Effector memory CD8-positive, alpha-beta T cell (primary cell): Measurements from ENCODE around the gene SND1.

ENCODE experiments used
- ATAC-seq: fragments of 150-1000 bp; cut with Tn5 transposase; replicated peaks from 2 replicates; pipeline ENCODE4 v1.10.0; 2021; ENCODE audit warnings: mild to moderate bottlenecking, moderate library complexity
- DNase-seq, 3 experiments: peaks; one replicate each; pipeline ENCODE4 v3.0.0; 2021
- H3K27ac Mint-ChIP-seq, 2 donors: one replicate each; pipeline ENCODE4 v1.8.0; 2022; ENCODE audit warnings: mild to moderate bottlenecking in 2 of 2, mixed read lengths in 2 of 2, moderate library complexity in 2 of 2
- H3K27me3 Mint-ChIP-seq, 2 donors: one replicate each; pipeline ENCODE4 v1.8.0; 2022; ENCODE audit warnings: mixed read lengths in 2 of 2
- H3K36me3 Mint-ChIP-seq: one replicate; pipeline ENCODE4 v1.8.0; 2022; ENCODE audit warnings: mild to moderate bottlenecking, moderate library complexity, mixed read lengths; ENCODE audit not compliant: insufficient read depth
- H3K4me1 Mint-ChIP-seq, 2 donors: one replicate each; pipeline ENCODE4 v1.8.0; 2022; ENCODE audit warnings: low read depth in 2 of 2, mixed read lengths in 2 of 2
- H3K4me3 Mint-ChIP-seq, 2 donors: one replicate each; pipeline ENCODE4 v1.8.0; 2022; ENCODE audit warnings: mild to moderate bottlenecking in 2 of 2, mixed read lengths in 2 of 2, moderate library complexity in 2 of 2
- H3K9me3 Mint-ChIP-seq, 2 donors: one replicate each; pipeline ENCODE4 v1.8.0; 2022; ENCODE audit warnings: mixed read lengths in 2 of 2

SND1 gene

DNA sequence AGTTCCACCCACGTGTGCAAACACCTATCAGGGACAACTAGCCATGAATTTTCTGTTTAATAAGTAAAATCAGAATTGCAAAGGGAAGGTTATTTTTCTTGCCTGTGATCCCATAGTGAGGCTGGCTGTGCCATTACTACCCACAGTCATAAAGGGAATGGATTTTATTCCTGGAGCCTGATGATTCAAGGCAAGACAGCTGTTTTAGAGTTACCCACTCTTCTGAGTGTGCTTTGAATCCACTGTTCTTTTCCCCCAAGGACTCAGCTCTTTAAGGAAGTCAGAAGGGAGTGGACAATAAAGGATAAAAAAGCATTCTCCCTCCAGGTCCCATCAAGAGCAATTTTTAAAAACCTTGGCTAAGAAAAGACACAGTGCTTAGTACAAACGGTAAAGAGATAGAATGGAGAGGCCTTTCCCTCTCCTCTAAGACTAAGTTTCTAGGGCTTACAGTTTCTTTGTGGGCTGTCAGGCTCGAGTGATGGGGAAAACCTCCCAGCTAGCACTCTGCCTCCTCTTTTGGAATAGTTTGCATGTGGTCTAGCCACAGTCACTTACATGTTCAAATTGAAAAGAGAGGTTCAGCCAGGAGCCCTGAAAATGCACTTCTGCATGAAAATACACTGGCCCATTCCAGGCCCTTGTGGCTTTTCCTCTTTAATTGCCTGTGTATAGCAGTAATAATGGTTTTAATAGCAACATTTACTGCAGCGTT lies 384.4 kb downstream of the SND1 start:
- DNase-seq (no peak), ATAC-seq (no peak)
- no peak overlapping the region for H3K4me3 Mint-ChIP-seq
- peaks cover 7 to 15% of the 10 kb centered on the region in 2 donors for H3K4me1 Mint-ChIP-seq
- no peak overlapping the region for H3K27ac Mint-ChIP-seq
- no peaks in the 10 kb centered on the region for H3K27me3 Mint-ChIP-seq
- H3K9me3 Mint-ChIP-seq, result no peaks in the 10 kb centered on the region
- peaks cover 4% of the 10 kb centered on the region for H3K36me3 Mint-ChIP-seq

DNA sequence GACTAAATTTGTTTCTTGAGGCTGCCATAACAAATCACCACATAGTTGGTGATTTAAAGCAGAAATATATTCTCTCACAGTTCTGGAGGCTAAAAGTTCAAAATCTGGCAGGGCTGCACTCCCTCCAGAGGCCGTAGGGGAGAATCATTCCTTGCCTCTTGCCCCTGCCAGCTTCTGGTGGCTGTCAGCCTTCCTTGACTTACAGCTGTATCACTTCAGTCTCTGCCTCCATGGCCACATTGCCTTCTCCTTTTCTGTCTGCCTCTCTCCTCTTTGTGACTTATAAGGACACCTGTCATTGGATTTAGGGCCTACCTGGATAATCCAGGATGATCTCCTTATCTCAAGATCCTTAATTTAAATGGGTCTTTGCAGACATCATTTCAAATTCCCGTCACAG lies 385.1 kb downstream of the SND1 start:
- ATAC-seq (no peak), DNase-seq (no peak)
- no peaks in the 10 kb centered on the region for H3K9me3 Mint-ChIP-seq
- H3K4me1 Mint-ChIP-seq, result peaks cover 7 to 17% of the 10 kb centered on the region in 2 donors
- no peaks in the 10 kb centered on the region for H3K27me3 Mint-ChIP-seq
- H3K4me3 Mint-ChIP-seq, result no peak overlapping the region
- no peaks in the 10 kb centered on the region for H3K36me3 Mint-ChIP-seq
- H3K27ac Mint-ChIP-seq, result no peak overlapping the region

DNA sequence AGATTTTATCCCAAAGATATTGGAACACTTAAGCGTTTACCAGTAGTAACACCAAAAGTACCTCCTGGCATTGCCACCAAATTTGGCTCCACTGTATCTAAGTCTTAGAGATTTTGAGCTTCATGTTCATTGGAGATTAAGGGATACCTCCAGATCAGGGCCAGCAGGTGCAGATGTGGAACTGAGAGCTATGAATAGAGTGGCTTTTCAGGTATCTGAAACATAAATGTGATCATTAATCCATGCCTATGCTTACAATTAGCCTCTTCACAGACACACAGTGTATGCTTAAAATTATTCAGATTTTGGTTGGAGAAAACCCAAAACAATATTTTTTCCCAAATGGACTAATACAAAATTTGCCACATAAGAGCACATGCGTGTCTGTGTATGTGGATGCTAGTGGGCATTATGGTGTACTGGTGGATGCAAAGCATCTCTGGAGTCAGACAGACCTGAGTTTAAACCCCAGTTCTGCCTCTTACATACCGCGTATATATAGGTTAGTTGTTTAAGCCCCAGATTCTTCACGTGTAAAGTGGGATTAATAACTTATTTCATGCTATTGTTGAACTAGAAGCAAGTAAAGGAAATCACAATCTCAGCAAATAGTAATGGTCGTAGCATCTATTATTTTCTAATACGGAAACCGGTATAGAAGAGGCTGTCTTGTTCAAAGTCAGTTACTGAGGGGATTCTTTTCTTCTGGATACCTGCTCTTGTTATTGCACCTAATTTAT lies 386.1 kb downstream of the SND1 start:
- no peak overlapping the region for H3K27ac Mint-ChIP-seq
- peaks cover 13 to 18% of the 10 kb centered on the region in 2 donors for H3K4me1 Mint-ChIP-seq
- H3K4me3 Mint-ChIP-seq, result no peak overlapping the region

DNA sequence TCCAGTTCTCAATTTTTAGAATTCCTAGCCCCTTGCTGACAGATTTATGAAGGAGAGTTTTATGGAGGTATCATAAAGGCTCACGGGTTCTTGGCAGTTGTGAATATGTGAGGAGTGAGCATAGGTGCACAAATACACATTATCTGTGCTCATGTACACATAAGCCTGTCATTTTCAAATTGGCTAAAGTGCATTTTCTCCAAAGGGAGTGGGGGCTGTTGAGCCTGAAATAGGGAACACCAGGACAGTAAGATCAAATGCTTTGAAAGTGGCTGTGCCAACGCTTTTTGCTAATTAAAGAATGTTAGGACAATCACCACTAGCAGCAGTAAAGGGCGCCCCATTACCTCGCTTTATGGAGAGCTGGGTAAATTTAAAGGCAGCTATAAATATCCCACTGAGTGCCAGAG lies 387.6 kb downstream of the SND1 start:
- peak overlapping the region in 1 of 2 donors; percentile 55 for H3K27ac Mint-ChIP-seq
- H3K4me3 Mint-ChIP-seq, result no peak overlapping the region
- DNase-seq (no peak), ATAC-seq (no peak)
- no peaks in the 10 kb centered on the region for H3K36me3 Mint-ChIP-seq
- H3K4me1 Mint-ChIP-seq, result peaks cover 17 to 23% of the 10 kb centered on the region in 2 donors
- no peaks in the 10 kb centered on the region for H3K9me3 Mint-ChIP-seq
- no peaks in the 10 kb centered on the region for H3K27me3 Mint-ChIP-seq

More for the DNA sequence above, 386.1 kb downstream of the SND1 start:
- Mint-ChIP-seq H3K36me3 (no peaks in the 10 kb centered on the region), H3K27me3 (no peaks in the 10 kb centered on the region), H3K9me3 (no peaks in the 10 kb centered on the region)
- ATAC-seq (no peak), DNase-seq (no peak)

DNA sequence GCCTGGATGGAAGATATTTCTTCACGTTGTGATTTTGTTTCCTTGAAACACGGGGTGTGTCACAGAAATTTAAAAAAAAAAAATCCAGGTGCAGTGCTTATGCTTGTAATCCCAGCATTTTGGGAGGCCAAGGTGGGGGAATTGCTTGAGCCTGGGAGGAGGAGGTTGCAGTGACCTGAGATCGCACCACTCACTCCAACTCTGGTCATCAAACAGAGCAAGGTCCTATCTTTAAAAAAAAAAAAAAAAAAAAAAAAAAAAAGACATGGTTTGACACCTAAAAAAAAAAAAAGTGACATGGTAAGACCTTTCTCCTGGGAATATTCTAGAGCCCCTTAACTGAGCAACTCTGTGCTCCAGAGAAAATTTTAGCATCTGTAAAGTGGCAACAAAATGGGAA lies 388.2 kb downstream of the SND1 start:
- Mint-ChIP-seq H3K27me3 (no peaks in the 10 kb centered on the region), H3K4me1 (peaks cover 19 to 27% of the 10 kb centered on the region in 2 donors), H3K27ac (no peak overlapping the region), H3K9me3 (no peaks in the 10 kb centered on the region), H3K36me3 (no peaks in the 10 kb centered on the region), H3K4me3 (no peak overlapping the region)
- no peak for DNase-seq
- ATAC-seq, result no peak

DNA sequence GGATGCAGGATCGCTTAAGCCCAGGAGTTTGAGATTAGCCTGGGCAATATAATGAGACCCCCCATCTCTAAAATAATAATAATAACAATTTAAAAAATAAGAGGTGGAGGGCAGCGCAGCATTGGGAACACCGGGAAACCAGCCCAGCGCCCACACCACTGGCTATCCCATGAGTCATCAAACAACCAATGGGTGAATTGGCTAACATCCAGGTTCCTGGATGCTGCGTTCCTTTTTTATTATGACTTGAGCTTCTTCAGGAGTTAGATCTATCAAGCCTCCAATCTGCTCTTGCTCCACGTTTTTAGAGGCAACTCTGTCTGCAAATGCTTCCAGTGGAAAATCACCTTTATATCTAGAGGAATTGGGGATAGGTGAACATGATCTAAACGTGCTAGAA lies 389.2 kb downstream of the SND1 start:
- H3K27me3 Mint-ChIP-seq, result no peaks in the 10 kb centered on the region
- no peak overlapping the region for H3K27ac Mint-ChIP-seq
- DNase-seq (no peak), ATAC-seq (no peak)
- no peaks in the 10 kb centered on the region for H3K36me3 Mint-ChIP-seq
- peaks cover 18 to 27% of the 10 kb centered on the region in 2 donors for H3K4me1 Mint-ChIP-seq
- H3K9me3 Mint-ChIP-seq, result no peaks in the 10 kb centered on the region
- no peak overlapping the region for H3K4me3 Mint-ChIP-seq

DNA sequence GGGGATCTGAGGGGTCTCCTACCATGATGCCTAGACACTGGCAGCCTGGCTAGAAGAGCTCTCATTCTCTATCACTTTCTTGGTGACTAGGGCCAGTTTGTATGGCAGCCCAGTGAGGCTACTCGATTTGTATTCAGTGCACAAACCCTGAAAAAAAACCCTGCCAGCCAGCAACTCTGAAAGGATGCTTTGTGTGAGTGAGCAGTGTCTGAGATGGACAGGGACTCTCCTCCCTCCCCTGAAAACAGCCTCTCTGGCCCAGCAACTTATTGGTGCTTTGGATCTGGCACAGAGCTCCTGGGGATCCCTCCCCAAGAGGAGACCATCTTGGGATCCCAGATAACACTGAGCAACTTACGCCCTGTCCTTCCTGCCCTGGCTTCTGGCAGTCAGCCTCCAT lies 390.0 kb downstream of the SND1 start:
- Mint-ChIP-seq H3K27ac (no peak overlapping the region), H3K4me1 (peaks cover 18 to 27% of the 10 kb centered on the region in 2 donors), H3K4me3 (no peak overlapping the region), H3K9me3 (no peaks in the 10 kb centered on the region), H3K27me3 (no peaks in the 10 kb centered on the region), H3K36me3 (no peaks in the 10 kb centered on the region)
- no peak for DNase-seq
- no peak for ATAC-seq

DNA sequence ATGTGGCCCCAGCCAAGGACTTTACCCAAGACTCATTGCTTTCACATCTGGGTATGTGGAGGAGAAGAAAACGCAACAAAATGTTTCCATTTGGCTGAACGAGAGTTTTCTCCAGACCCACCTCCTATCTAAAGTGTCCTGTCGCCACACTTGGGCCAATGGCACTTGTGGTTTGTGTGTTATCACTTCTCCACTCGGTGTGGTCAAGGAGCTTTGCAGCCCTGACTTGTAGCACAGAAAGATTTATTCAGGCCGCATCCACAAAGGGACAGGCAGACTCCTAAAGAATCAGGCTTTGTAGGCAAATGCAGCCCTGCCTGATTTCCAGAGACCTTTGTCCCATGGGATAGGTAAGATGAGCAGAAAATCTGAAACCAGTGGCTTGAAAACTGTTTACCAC lies 392.1 kb downstream of the SND1 start:
- no peak for DNase-seq
- Mint-ChIP-seq H3K4me3 (no peak overlapping the region), H3K4me1 (peaks cover 21 to 28% of the 10 kb centered on the region in 2 donors), H3K27me3 (no peaks in the 10 kb centered on the region), H3K36me3 (no peaks in the 10 kb centered on the region), H3K27ac (peak overlapping the region in 1 of 2 donors; percentile 4), H3K9me3 (no peaks in the 10 kb centered on the region)
- no peak for ATAC-seq

DNA sequence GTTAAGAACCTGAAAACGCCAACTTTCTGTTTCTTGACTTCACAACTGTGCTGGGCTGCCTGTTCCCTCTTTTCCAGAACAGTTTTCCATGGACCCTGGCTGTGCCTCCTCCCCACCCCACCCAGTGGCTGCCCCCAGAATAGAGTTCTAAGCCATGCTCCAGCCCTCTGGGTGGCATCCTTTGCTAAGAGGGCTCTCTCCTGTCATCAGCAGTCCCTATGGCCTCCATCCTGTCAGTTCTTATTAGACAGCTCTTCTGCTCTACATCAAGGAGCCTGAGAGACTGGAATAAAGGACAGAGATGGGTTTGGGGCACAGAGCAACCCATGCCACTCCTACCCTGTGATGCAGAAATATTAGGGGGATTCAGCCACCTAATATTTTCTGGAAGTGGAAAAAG lies 393.2 kb downstream of the SND1 start:
- DNase-seq, result no peak
- Mint-ChIP-seq H3K4me3 (no peak overlapping the region), H3K36me3 (peaks cover 3% of the 10 kb centered on the region), H3K27ac (peak overlapping the region in 1 of 2 donors; percentile 53), H3K4me1 (peaks cover 28 to 33% of the 10 kb centered on the region in 2 donors), H3K27me3 (no peaks in the 10 kb centered on the region), H3K9me3 (no peaks in the 10 kb centered on the region)
- no peak for ATAC-seq

DNA sequence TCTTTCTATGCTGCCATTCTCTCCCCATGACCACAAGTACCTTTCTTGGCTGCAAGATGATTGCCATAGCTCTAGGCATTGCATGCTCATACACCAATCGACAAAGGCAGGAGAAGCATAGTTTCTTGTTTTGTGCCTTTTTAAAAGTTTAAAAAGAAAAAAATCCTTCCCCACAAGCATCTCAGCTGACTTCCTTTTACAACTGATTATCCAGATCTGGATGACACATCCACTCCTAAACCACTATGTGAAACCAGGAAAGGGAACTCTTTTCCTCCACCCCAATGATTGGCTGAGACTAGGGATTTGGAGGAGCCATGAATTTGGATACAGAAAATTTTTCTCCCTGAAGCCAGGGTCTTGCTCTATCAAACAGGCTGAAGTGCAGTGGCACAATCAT lies 393.8 kb downstream of the SND1 start:
- H3K27me3 Mint-ChIP-seq, result no peaks in the 10 kb centered on the region
- peak overlapping the region in 1 of 2 donors; percentile 53 for H3K27ac Mint-ChIP-seq
- no peaks in the 10 kb centered on the region for H3K9me3 Mint-ChIP-seq
- H3K4me1 Mint-ChIP-seq, result peaks cover 29 to 33% of the 10 kb centered on the region in 2 donors
- ATAC-seq (no peak), DNase-seq (no peak)
- peaks cover 3% of the 10 kb centered on the region for H3K36me3 Mint-ChIP-seq
- H3K4me3 Mint-ChIP-seq, result no peak overlapping the region

DNA sequence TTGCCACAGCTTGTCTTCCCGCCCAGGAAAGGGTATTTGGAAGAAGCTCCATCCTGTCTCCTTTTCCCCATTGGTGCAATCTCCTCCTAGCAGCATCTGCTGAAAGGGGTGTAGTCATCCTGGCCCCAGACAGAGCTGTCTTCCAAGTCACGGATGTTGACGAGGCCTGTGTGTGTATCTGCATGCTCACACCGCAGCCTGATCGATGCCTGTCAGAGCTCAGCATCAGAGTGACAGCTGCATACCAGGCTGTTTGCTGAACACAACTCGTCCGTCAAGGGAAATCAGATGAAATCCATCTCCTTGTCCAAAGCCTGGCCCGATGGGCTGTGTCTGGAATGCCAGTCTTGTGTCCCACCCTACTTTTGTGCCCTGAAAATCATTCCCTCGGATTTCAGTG lies 400.4 kb downstream of the SND1 start:
- Mint-ChIP-seq H3K36me3 (peaks cover 3% of the 10 kb centered on the region), H3K4me1 (peaks cover 37% of the 10 kb centered on the region in 2 donors), H3K27me3 (no peaks in the 10 kb centered on the region), H3K9me3 (no peaks in the 10 kb centered on the region), H3K4me3 (no peak overlapping the region), H3K27ac (peak overlapping the region in 1 of 2 donors; percentile 85)
- DNase-seq (no peak), ATAC-seq (no peak)

DNA sequence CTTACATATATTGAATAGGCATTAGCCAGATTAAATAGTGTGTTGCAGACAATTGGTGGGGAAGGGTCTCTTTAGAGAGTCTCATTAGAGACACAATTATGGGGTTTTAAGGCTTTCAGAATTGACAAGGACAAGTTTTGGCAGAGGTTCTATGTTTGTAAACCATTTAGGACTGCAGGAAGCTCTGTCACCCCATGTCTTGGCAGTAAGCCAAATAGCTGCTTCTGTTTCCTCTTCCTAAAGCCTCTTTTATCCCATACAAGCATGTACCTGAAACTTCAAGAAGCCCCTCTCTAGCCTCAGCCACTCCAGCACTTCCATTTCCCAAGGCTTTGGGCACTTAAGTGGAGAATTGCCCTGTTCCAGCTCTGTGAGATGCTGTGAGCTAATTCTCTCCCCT lies 401.0 kb downstream of the SND1 start:
- ATAC-seq (no peak), DNase-seq (no peak)
- H3K27me3 Mint-ChIP-seq, result no peaks in the 10 kb centered on the region
- peak overlapping the region; percentile 63 to 85 for H3K27ac Mint-ChIP-seq
- H3K4me3 Mint-ChIP-seq, result no peak overlapping the region
- H3K9me3 Mint-ChIP-seq, result no peaks in the 10 kb centered on the region
- peaks cover 39 to 40% of the 10 kb centered on the region in 2 donors for H3K4me1 Mint-ChIP-seq
- peaks cover 3% of the 10 kb centered on the region for H3K36me3 Mint-ChIP-seq

DNA sequence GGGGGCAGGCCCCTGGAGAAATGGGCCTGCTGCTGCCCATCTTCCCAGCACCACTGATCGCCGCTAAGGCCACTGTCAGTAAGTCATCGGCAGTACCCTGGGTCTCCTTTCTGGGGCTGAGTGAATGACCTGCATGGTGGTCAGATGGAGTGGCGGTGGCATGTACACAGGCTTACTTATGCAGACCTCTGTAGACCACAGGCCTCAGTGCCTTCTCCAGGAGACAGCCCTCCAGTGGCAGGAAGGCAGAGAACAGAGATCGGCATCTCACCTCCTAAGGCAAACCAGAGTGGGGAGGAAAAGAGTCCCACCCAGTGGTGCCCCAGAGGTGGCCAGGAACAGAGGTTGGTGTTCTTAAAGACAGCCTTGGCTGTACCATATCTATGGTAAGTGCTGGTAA lies 402.0 kb downstream of the SND1 start:
- DNase-seq, result no peak
- peak overlapping the region in 1 of 2 donors; percentile 63 for H3K27ac Mint-ChIP-seq
- H3K4me1 Mint-ChIP-seq, result peaks cover 40 to 44% of the 10 kb centered on the region in 2 donors
- H3K9me3 Mint-ChIP-seq, result no peaks in the 10 kb centered on the region
- H3K27me3 Mint-ChIP-seq, result no peaks in the 10 kb centered on the region
- peaks cover 3% of the 10 kb centered on the region for H3K36me3 Mint-ChIP-seq
- H3K4me3 Mint-ChIP-seq, result no peak overlapping the region
- ATAC-seq, result no peak

DNA sequence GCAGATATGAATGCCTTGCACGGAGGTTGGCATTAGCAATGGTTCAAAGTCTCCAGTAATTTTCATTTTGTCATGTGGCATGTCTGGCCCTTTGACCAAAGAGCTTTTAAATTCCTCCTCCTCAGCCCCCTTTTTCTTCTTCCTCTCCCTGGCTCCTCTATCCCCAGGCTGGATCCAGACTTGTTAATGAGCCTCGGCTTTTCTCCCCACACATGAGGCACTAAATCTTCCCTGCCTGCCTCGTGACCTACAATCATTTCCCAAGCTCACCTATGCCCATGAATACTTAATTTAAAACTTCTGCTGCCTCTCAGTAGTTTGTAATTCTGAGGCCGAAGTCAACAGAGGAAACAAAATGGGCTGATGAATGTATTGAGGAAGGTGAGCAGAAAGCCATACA lies 402.5 kb downstream of the SND1 start:
- peak overlapping the region; percentile 39 to 63 for H3K27ac Mint-ChIP-seq
- no peaks in the 10 kb centered on the region for H3K27me3 Mint-ChIP-seq
- H3K36me3 Mint-ChIP-seq, result peaks cover 3% of the 10 kb centered on the region
- no peaks in the 10 kb centered on the region for H3K9me3 Mint-ChIP-seq
- no peak for DNase-seq
- peaks cover 38 to 46% of the 10 kb centered on the region in 2 donors for H3K4me1 Mint-ChIP-seq
- ATAC-seq, result no peak
- H3K4me3 Mint-ChIP-seq, result no peak overlapping the region
